Keratinocyte (primary cell): ENCODE measurements around the gene SPATA9. TPM values are rescaled to one million over a fixed set of nuclear protein-coding genes. Genes with fewer than 3 reads are reported as not detected.

ENCODE experiments used
- DNase-seq: peaks from one replicate; pipeline ENCODE4 v3.0.0-alpha.2; 2011; ENCODE audit warnings: low read depth, missing footprints, low spot score
- FAIRE-seq: peaks from 2 replicates; lab custom pipeline; 2011; peaks lifted over from hg19 to GRCh38; lab: Jason Lieb, UNC
- H2AFZ ChIP-seq: 2 replicates; pipeline ENCODE4 v1.6.0; 2012; ENCODE audit warnings: low read length, control low read depth, inconsistent platforms; ENCODE audit not compliant: control insufficient read depth
- H3K27ac ChIP-seq: 2 replicates; pipeline ENCODE4 v1.5.1; 2011; ENCODE audit warnings: low read length; ENCODE audit not compliant: control insufficient read depth, insufficient read depth
- H3K27me3 ChIP-seq: 3 replicates; pipeline ENCODE4 v1.6.0; 2011; ENCODE audit warnings: low read length; ENCODE audit not compliant: control insufficient read depth, insufficient read depth; ENCODE audit errors: extremely low read depth
- H3K36me3 ChIP-seq, 2 experiments: 2 replicates in 1 of 2; 3 replicates in 1 of 2; pipeline ENCODE4 v1.5.1; 2011; ENCODE audit warnings: low read length in 2 of 2, mild to moderate bottlenecking in 1 of 2; ENCODE audit not compliant: control insufficient read depth in 2 of 2, insufficient read depth in 2 of 2; ENCODE audit errors: extremely low read depth in 1 of 2
- H3K4me1 ChIP-seq: 3 replicates; pipeline ENCODE4 v1.5.1; 2011; ENCODE audit warnings: low read length; ENCODE audit not compliant: control insufficient read depth, insufficient read depth; ENCODE audit errors: extremely low read depth
- H3K4me2 ChIP-seq: 3 replicates; pipeline ENCODE4 v1.6.0; 2011; ENCODE audit warnings: low read depth, low read length; ENCODE audit not compliant: control insufficient read depth, insufficient read depth; ENCODE audit errors: extremely low read depth
- H3K4me3 ChIP-seq, 3 experiments: fragments of 200-600 bp in 1 of 3; sonication (generic) in 1 of 3; 2 replicates in 2 of 3; 3 replicates in 1 of 3; pipeline ENCODE4 v1.5.1; 2011 to 2016; ENCODE audit warnings: low read length in 3 of 3, mild to moderate bottlenecking in 3 of 3, control low read depth in 2 of 3, inconsistent platforms in 1 of 3, low read depth in 1 of 3, mixed read lengths in 1 of 3, mixed run types in 1 of 3, moderate library complexity in 1 of 3; ENCODE audit not compliant: control insufficient read depth in 2 of 3, insufficient read depth in 2 of 3; ENCODE audit errors: extremely low read depth in 1 of 3
- H3K79me2 ChIP-seq: 2 replicates; pipeline ENCODE4 v1.6.0; 2012; ENCODE audit warnings: low read length; ENCODE audit not compliant: control insufficient read depth, insufficient read depth
- H3K9ac ChIP-seq: 3 replicates; pipeline ENCODE4 v1.6.0; 2011; ENCODE audit warnings: low read length; ENCODE audit not compliant: control insufficient read depth, insufficient read depth; ENCODE audit errors: extremely low read depth
- H3K9me1 ChIP-seq: 3 replicates; pipeline ENCODE4 v1.6.0; 2011; ENCODE audit warnings: low read length; ENCODE audit not compliant: control insufficient read depth, insufficient read depth; ENCODE audit errors: extremely low read depth
- H3K9me3 ChIP-seq: 2 replicates; pipeline ENCODE4 v1.5.1; 2012; ENCODE audit warnings: low read depth, low read length; ENCODE audit not compliant: control insufficient read depth
- H4K20me1 ChIP-seq: 3 replicates; pipeline ENCODE4 v1.6.0; 2011; ENCODE audit warnings: low read length; ENCODE audit not compliant: control insufficient read depth, insufficient read depth; ENCODE audit errors: extremely low read depth
- EZH2 ChIP-seq: IDR thresholded peaks from one replicate; pipeline ENCODE4 v1.6.1; 2012; ENCODE audit warnings: inconsistent platforms, mild to moderate bottlenecking, low read length, moderate library complexity
- dilution Hi-C: fragments of 300-500 bp; cut with MboI; formaldehyde crosslinking; loops from one replicate; pipeline ENCODE4 v1.7.0; 2020; ENCODE audit warnings: low sequenced_read_pairs; ENCODE audit not compliant: extremely low pct_ligation_motif_present
- polyA plus RNA-seq, 5 experiments: library from polyadenylated mRNA; depleted of rRNA in 3 of 5; stranded (reverse) in 3 of 5; stranded (forward) in 1 of 5; unstranded in 1 of 5; fragments of >200 nt; gene quantifications; 1 replicate in 1 of 5; 2 replicates in 3 of 5; 3 replicates in 1 of 5; pipeline versions ENCODE4 v1.2.1 to v1.2.3, GENCODE V29; 2011 to 2012; ENCODE audit warnings: missing spikeins in 2 of 5, low read depth in 1 of 5, low replicate concordance in 1 of 5
- TF ChIP-seq, protein P1 (sequence below), 3 experiments: IDR thresholded peaks in 1 of 3; conservative IDR thresholded peaks in 1 of 3; optimal IDR thresholded peaks in 1 of 3; 2 replicates in 2 of 3; 3 replicates in 1 of 3; pipeline versions ENCODE3 to v1.5.1; 2011; ENCODE audit warnings: low read length in 3 of 3, mild to moderate bottlenecking in 3 of 3, moderate library complexity in 2 of 3, control low read depth in 1 of 3, inconsistent platforms in 1 of 3; ENCODE audit not compliant: insufficient read depth in 2 of 3; ENCODE audit errors: extremely low read depth in 1 of 3

SPATA9 gene
- polyA plus RNA-seq, 1 donor (not counting 4 experiments of a cell fraction or from before 2014, with no cell fraction given), result not detected

DNA sequence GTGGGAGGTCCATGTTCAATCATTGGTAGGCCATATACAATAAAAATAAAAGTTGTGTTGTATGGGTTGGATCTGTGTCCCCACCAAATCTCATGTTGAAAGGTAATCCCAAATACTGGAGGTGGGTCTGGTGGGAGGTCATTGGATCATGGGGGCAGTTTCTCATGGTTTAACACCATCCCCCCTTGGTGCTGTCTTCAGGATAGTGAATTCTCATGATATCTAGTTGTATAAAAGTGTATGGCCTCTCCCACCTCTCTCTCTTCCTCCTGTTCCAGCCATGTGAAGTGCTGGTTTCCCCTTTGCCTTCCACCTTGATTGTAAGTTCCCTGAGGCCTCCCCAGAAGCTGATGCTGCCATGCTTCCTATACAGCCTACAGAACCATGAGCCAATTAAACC is 15.1 kb downstream of the SPATA9 start:
- Histone ChIP-seq H3K27me3 (no peaks in the 10 kb centered on the region), H3K79me2 (no peaks in the 10 kb centered on the region), H4K20me1 (no peaks in the 10 kb centered on the region), H3K36me3 (no peaks in the 10 kb centered on the region), H3K9ac (no peak overlapping the region), H2AFZ (no peak overlapping the region), H3K4me1 (no peaks in the 10 kb centered on the region), H3K9me3 (no peaks in the 10 kb centered on the region), H3K27ac (no peak overlapping the region), H3K4me2 (no peak overlapping the region), H3K9me1 (no peaks in the 10 kb centered on the region), H3K4me3 (no peak overlapping the region)
- FAIRE-seq (no peak), DNase-seq (no peak)
- TF ChIP-seq, protein P1, sequence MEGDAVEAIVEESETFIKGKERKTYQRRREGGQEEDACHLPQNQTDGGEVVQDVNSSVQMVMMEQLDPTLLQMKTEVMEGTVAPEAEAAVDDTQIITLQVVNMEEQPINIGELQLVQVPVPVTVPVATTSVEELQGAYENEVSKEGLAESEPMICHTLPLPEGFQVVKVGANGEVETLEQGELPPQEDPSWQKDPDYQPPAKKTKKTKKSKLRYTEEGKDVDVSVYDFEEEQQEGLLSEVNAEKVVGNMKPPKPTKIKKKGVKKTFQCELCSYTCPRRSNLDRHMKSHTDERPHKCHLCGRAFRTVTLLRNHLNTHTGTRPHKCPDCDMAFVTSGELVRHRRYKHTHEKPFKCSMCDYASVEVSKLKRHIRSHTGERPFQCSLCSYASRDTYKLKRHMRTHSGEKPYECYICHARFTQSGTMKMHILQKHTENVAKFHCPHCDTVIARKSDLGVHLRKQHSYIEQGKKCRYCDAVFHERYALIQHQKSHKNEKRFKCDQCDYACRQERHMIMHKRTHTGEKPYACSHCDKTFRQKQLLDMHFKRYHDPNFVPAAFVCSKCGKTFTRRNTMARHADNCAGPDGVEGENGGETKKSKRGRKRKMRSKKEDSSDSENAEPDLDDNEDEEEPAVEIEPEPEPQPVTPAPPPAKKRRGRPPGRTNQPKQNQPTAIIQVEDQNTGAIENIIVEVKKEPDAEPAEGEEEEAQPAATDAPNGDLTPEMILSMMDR (optimal IDR thresholded peaks at IDR 0.05 in 1 of 3, IDR thresholded peaks at IDR 0.05 in 1 of 3, conservative IDR thresholded peaks at IDR 0.05 in 1 of 3; ENCODE audit: extremely low read depth in 1 of 3, insufficient read depth in 2 of 3, low read length in 3 of 3), result no peak
- TF ChIP-seq EZH2, result no peak
- dilution Hi-C loops, result no loop called here

DNA sequence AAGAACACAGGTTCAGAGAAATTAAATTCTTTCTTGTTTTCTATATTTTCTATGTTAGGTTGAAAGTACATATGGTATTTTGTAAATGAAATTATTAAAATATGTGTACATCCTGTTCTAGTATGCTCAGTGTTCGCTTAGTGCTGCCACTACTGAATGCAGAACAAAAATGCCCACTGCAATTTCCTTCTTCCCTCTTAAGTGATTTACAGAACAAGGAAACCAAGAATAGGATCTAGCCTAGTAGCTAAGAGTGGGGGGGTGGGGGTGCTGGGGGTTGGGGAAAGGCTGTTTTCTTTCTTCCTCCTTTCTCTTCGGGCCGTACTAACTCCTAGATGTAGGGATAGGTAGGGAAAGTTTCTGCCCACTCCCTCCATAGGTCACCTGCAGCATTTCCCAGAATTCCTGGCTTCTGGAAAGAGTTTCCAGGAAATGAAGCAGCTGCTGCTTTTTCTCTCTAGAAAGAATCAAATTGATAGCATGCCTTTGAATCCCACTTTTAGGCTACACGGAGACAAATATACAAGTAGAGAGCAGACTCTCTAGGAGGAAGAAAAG is 15.7 kb downstream of the SPATA9 start:
- Histone ChIP-seq H3K9ac (no peak overlapping the region), H3K79me2 (no peaks in the 10 kb centered on the region), H3K9me3 (no peaks in the 10 kb centered on the region), H3K4me1 (no peaks in the 10 kb centered on the region), H3K9me1 (no peaks in the 10 kb centered on the region), H3K36me3 (no peaks in the 10 kb centered on the region), H3K27ac (no peak overlapping the region), H4K20me1 (no peaks in the 10 kb centered on the region), H3K4me2 (no peak overlapping the region), H3K27me3 (no peaks in the 10 kb centered on the region), H2AFZ (no peak overlapping the region), H3K4me3 (no peak overlapping the region)
- dilution Hi-C loops, result no loop called here
- no peak for DNase-seq
- no peak for TF ChIP-seq EZH2
- TF ChIP-seq, protein P1 (optimal IDR thresholded peaks at IDR 0.05 in 1 of 3, IDR thresholded peaks at IDR 0.05 in 1 of 3, conservative IDR thresholded peaks at IDR 0.05 in 1 of 3; ENCODE audit: extremely low read depth in 1 of 3, insufficient read depth in 2 of 3, low read length in 3 of 3), result no peak
- FAIRE-seq, result no peak
